NT2/D1 (cell line): ENCODE measurements around the gene NTHL1.

ENCODE experiments used
- SUZ12 ChIP-seq: IDR thresholded peaks from 2 replicates; pipeline ENCODE4 v1.6.1; 2011; ENCODE audit not compliant: insufficient read length, insufficient read depth; ENCODE audit errors: extremely low read depth
- ZNF274 ChIP-seq: IDR thresholded peaks from 2 replicates; pipeline ENCODE4 v1.6.1; 2011; ENCODE audit warnings: mild to moderate bottlenecking, low read depth, low read length

GRCh38 chr16:2064368-2064945 is 16.8 kb upstream of the NTHL1 start:
- no peak for TF ChIP-seq ZNF274
- TF ChIP-seq SUZ12, result no peak
